HG02852 (cell line): Measurements from ENCODE around the gene MRPL51.
"Not testable (repeated sequence)": the region's sequence is repeated elsewhere in the genome, so short reads cannot be mapped to it uniquely, and the experiment has no call there.

Source experiments
- ATAC-seq: cut with Tn5 transposase; IDR thresholded peaks from one replicate; pipeline ENCODE4 v1.9.1; 2021; ENCODE audit warnings: mild to moderate bottlenecking, moderate library complexity; ENCODE audit not compliant: unreplicated experiment

Gene MRPL51

DNA sequence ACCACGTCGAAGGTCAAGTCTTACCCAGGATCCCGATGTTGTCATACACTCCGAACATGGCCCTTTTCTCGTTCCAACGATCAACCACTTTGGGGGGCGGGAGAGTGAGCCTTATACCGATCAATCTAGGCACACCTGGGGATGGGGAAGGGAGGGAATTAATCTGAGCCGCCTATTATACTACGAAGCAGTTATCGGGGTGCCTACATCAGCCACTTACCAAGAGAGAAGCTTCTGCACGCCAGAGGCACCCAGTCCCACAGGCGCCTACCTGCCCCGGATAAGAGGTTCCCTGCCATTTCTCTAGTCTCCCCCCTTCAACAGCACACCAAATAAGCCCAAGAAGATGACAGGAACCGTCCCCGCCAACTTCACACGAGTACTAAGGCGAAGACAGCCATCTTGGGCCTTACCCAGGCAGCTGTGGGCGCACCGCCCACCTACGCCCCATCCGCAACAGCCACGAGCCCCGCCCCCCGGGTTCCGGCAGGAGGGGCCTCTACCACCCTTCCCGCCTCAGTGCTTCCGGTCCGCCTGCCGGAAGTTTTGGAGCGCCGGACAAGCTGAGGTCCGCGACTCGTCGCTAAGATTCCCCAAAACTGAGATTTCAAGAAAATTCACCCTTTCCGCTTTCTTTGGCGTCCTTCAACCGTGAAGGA lies at the start of gene MRPL51:
Gene MRPL51 (minus strand): TSS at position 425 of the 659 bp plus-strand sequence. CDS start 126 bp downstream, at position 299.
- peak; percentile 78 for ATAC-seq

DNA sequence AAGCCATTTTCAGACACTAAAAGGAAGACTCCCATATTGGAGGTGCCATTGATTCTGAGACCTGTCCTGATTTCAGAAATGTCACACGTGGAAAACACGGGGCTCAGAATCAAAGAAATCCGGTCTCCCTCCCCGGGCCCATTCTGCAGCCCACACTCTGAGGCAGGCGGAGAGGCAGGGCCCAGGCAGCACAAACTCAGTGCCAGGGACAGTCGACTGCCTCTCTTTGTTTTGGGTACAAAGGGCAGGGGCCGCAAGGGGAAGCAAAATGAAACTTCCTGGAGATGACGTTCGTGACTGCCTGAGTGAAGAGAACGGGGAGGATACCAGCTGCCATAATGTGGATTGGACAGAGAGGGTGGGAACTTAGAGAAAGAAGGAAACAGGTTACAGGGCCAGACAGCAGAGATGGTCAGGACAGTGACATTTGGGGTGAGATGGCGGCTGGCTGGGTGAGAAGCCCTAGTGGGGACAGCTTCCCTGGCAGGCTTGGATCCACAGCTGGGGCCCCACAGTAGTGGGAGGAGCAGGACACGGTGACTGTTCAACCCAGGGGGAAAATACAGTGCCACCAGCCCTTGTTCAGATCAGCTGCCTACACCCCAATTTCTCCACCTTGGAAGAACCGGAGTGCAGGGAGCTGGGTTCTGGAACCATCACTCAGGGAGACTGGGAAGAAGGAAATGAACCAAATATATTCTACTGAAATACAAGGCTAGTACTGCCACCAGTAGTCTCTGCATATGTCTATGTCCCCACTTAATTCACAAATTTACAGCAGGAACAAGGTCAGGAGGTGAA lies 49.3 kb upstream of the MRPL51 start:
- no peak for ATAC-seq

- ATAC-seq: no peak
Observed at GRCh38 chr12:6541371-6542165, 48.5 kb upstream of the MRPL51 start.

- ATAC-seq: no peak
Observed at GRCh38 chr12:6540181-6540877, 47.3 kb upstream of the MRPL51 start.

- ATAC-seq: no peak
Observed at GRCh38 chr12:6539707-6540134, 46.7 kb upstream of the MRPL51 start.

- ATAC-seq: no peak
Observed at GRCh38 chr12:6539314-6539682, 46.2 kb upstream of the MRPL51 start.

DNA sequence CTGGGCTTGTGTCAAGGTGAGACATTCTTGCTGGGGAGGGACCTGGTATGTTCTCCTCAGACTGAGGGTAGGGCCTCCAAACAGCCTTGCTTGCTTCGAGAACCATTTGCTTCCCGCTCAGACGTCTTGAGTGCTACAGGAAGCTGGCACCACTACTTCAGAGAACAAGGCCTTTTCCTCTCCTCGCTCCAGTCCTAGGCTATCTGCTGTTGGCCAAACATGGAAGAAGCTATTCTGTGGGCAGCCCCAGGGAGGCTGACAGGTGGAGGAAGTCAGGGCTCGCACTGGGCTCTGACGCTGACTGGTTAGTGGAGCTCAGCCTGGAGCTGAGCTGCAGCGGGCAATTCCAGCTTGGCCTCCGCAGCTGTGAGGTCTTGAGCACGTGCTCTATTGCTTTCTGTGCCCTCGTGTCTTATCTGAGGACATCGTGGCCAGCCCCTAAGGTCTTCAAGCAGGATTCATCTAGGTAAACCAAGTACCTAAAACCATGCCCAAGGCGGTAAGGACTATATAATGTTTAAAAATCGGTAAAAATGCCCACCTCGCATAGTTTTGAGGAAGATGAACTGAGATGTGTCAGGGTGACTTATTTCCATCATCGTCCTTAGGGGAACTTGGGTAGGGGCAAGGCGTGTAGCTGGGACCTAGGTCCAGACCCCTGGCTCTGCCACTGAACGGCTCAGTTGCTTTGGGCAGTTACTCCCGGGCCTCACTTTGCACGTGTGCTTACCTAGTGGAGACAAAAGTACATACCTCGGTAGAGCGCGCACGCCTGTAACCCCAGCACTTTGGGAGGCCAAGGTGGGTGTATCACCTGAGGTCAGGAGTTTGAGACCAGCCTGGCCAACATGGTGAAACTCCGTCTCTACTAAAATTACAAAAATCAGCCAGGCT lies 45.6 kb upstream of the MRPL51 start:
- ATAC-seq: no peak

DNA sequence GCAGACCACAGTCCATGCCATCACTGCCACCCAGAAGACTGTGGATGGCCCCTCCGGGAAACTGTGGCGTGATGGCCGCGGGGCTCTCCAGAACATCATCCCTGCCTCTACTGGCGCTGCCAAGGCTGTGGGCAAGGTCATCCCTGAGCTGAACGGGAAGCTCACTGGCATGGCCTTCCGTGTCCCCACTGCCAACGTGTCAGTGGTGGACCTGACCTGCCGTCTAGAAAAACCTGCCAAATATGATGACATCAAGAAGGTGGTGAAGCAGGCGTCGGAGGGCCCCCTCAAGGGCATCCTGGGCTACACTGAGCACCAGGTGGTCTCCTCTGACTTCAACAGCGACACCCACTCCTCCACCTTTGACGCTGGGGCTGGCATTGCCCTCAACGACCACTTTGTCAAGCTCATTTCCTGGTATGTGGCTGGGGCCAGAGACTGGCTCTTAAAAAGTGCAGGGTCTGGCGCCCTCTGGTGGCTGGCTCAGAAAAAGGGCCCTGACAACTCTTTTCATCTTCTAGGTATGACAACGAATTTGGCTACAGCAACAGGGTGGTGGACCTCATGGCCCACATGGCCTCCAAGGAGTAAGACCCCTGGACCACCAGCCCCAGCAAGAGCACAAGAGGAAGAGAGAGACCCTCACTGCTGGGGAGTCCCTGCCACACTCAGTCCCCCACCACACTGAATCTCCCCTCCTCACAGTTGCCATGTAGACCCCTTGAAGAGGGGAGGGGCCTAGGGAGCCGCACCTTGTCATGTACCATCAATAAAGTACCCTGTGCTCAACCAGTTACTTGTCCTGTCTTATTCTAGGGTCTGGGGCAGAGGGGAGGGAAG lies 44.7 kb upstream of the MRPL51 start:
- ATAC-seq: not testable (repeated sequence)

GRCh38 chr12:6536894-6537579 lies 44.0 kb upstream of the MRPL51 start:
- no peak for ATAC-seq

- no peak for ATAC-seq
Observed at GRCh38 chr12:6535960-6536847, 43.1 kb upstream of the MRPL51 start.

DNA sequence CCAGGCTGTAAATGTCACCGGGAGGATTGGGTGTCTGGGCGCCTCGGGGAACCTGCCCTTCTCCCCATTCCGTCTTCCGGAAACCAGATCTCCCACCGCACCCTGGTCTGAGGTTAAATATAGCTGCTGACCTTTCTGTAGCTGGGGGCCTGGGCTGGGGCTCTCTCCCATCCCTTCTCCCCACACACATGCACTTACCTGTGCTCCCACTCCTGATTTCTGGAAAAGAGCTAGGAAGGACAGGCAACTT lies 42.6 kb upstream of the MRPL51 start:
- no peak for ATAC-seq

DNA sequence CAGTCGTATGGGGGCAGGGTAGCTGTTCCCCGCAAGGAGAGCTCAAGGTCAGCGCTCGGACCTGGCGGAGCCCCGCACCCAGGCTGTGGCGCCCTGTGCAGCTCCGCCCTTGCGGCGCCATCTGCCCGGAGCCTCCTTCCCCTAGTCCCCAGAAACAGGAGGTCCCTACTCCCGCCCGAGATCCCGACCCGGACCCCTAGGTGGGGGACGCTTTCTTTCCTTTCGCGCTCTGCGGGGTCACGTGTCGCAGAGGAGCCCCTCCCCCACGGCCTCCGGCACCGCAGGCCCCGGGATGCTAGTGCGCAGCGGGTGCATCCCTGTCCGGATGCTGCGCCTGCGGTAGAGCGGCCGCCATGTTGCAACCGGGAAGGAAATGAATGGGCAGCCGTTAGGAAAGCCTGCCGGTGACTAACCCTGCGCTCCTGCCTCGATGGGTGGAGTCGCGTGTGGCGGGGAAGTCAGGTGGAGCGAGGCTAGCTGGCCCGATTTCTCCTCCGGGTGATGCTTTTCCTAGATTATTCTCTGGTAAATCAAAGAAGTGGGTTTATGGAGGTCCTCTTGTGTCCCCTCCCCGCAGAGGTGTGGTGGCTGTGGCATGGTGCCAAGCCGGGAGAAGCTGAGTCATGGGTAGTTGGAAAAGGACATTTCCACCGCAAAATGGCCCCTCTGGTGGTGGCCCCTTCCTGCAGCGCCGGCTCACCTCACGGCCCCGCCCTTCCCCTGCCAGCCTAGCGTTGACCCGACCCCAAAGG lies 42.1 kb upstream of the MRPL51 start:
- peak; percentile 6 for ATAC-seq

DNA sequence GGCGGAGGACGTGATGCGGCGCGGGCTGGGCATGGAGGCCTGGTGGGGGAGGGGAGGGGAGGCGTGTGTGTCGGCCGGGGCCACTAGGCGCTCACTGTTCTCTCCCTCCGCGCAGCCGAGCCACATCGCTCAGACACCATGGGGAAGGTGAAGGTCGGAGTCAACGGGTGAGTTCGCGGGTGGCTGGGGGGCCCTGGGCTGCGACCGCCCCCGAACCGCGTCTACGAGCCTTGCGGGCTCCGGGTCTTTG lies 41.6 kb upstream of the MRPL51 start:
- ATAC-seq: no peak

DNA sequence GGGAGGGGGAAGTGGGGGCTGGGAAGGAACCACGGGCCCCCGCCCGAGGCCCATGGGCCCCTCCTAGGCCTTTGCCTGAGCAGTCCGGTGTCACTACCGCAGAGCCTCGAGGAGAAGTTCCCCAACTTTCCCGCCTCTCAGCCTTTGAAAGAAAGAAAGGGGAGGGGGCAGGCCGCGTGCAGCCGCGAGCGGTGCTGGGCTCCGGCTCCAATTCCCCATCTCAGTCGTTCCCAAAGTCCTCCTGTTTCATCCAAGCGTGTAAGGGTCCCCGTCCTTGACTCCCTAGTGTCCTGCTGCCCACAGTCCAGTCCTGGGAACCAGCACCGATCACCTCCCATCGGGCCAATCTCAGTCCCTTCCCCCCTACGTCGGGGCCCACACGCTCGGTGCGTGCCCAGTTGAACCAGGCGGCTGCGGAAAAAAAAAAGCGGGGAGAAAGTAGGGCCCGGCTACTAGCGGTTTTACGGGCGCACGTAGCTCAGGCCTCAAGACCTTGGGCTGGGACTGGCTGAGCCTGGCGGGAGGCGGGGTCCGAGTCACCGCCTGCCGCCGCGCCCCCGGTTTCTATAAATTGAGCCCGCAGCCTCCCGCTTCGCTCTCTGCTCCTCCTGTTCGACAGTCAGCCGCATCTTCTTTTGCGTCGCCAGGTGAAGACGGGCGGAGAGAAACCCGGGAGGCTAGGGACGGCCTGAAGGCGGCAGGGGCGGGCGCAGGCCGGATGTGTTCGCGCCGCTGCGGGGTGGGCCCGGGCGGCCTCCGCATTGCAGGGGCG lies 41.0 kb upstream of the MRPL51 start, which contains the start of gene GAPDH:
Gene GAPDH (plus strand): TSS at position 595 of the 772 bp plus-strand sequence. CDS start 316 bp downstream, outside the sequence.
- ATAC-seq: peak; percentile 57

- ATAC-seq: peak; percentile 4
Observed at GRCh38 chr12:6533653-6533922, 40.5 kb upstream of the MRPL51 start.

DNA sequence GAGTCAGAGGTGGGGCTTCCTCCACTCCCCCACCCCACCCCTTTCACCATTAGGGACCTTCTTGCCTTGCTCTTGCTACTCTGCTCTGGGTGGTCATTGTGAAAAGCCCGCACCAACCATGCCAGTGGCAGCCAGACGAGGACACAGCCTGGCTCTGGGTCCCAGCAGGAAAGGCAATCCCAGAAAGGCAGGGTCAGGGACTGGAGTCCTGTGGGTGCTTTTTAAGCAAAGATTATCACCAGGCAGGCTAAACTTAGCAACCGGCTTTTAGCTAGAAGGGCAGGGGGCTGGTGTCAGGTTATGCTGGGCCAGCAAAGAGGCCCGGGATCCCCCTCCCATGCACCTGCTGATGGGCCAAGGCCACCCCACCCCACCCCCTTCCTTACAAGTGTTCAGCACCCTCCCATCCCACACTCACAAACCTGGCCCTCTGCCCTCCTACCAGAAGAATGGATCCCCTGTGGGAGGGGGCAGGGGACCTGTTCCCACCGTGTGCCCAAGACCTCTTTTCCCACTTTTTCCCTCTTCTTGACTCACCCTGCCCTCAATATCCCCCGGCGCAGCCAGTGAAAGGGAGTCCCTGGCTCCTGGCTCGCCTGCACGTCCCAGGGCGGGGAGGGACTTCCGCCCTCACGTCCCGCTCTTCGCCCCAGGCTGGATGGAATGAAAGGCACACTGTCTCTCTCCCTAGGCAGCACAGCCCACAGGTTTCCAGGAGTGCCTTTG lies 40.0 kb upstream of the MRPL51 start:
- peak; percentile 9 for ATAC-seq
